ENCODE data around the gene BPIFA1. TPM values are rescaled to one million over a fixed set of nuclear protein-coding genes. Genes with fewer than 3 reads are reported as not detected.

The BPIFA1 gene
- polyA plus RNA-seq (not detected in 2 replicates), polyA minus RNA-seq (not detected in 2 replicates)

GRCh38 chr20:33235696-33236095 lies at the start of gene BPIFA1:
Gene BPIFA1 (plus strand): TSS chr20:33235996. CDS start chr20:33237712, 1,716 bp downstream.
- H3K9ac ChIP-seq (ENCODE audit: low read length), result no peak within 1 kb of the TSS
- no peaks in the 10 kb centered on the region for H3F3A ChIP-seq (ENCODE audit: insufficient read depth, low read length, poor library complexity, severe bottlenecking)
- no peak within 1 kb of the TSS for H3K4me3 ChIP-seq (ENCODE audit: low read length)
- H3K27me3 ChIP-seq (ENCODE audit: insufficient read depth, low read depth, low read length), result no peaks in the 10 kb centered on the region
- no peak within 1 kb of the TSS for H2AFZ ChIP-seq (ENCODE audit: low read depth, low read length)
- no peaks in the 10 kb centered on the region for H4K20me1 ChIP-seq (ENCODE audit: insufficient read depth)
- no peak within 1 kb of the TSS for H3K4me2 ChIP-seq (ENCODE audit: low read length)
- no peaks in the 10 kb centered on the region for H3K79me2 ChIP-seq (replicated peaks; ENCODE audit: insufficient read depth, low read length)
- H3K36me3 ChIP-seq (ENCODE audit: insufficient read depth, low read length), result no peaks in the 10 kb centered on the region
- TF ChIP-seq CTCF (IDR thresholded peaks at IDR 0.05; ENCODE audit: poor library complexity, severe bottlenecking) (no peak), REST (IDR thresholded peaks at IDR 0.05; ENCODE audit: borderline replicate concordance) (no peak), MXI1 (conservative IDR thresholded peaks at IDR 0.05; ENCODE audit: poor library complexity, severe bottlenecking) (no peak), EZH2 (IDR thresholded peaks at IDR 0.05; ENCODE audit: borderline replicate concordance, insufficient read depth, low read length, poor library complexity, severe bottlenecking) (no peak), POLR2AphosphoS5 (IDR thresholded peaks at IDR 0.05) (no peak), SMC3 (conservative IDR thresholded peaks at IDR 0.05; ENCODE audit: poor library complexity) (no peak), EP300 (conservative IDR thresholded peaks at IDR 0.05; ENCODE audit: poor library complexity, severe bottlenecking) (no peak), RAD21 (conservative IDR thresholded peaks at IDR 0.05) (no peak), TAF1 (IDR thresholded peaks at IDR 0.05; ENCODE audit: low read depth) (no peak)
- H3K9me3 ChIP-seq (ENCODE audit: low read length), result no peaks in the 10 kb centered on the region
- no peaks in the 10 kb centered on the region for H3K9me2 ChIP-seq (ENCODE audit: insufficient read depth, low read length)
- H3K27ac ChIP-seq (ENCODE audit: low read length), result no peak within 1 kb of the TSS

GRCh38 chr20:33187491-33187890 lies 48.3 kb upstream of the BPIFA1 start:
- Histone ChIP-seq H3F3A (ENCODE audit: insufficient read depth, low read length, poor library complexity, severe bottlenecking) (no peaks in the 10 kb centered on the region), H3K4me2 (ENCODE audit: low read length) (no peak overlapping the region), H2AFZ (ENCODE audit: low read depth, low read length) (no peak overlapping the region), H4K20me1 (ENCODE audit: insufficient read depth) (no peaks in the 10 kb centered on the region), H3K4me3 (ENCODE audit: low read length) (no peak overlapping the region), H3K9ac (ENCODE audit: low read length) (no peak overlapping the region), H3K36me3 (ENCODE audit: insufficient read depth, low read length) (no peaks in the 10 kb centered on the region), H3K9me3 (ENCODE audit: low read length) (no peaks in the 10 kb centered on the region), H3K79me2 (replicated peaks; ENCODE audit: insufficient read depth, low read length) (no peaks in the 10 kb centered on the region), H3K9me2 (ENCODE audit: insufficient read depth, low read length) (no peaks in the 10 kb centered on the region), H3K27ac (ENCODE audit: low read length) (no peak overlapping the region), H3K27me3 (ENCODE audit: insufficient read depth, low read depth, low read length) (no peaks in the 10 kb centered on the region)
- TF ChIP-seq EZH2 (IDR thresholded peaks at IDR 0.05; ENCODE audit: borderline replicate concordance, insufficient read depth, low read length, poor library complexity, severe bottlenecking), result no peak
- no peak for TF ChIP-seq MXI1 (conservative IDR thresholded peaks at IDR 0.05; ENCODE audit: poor library complexity, severe bottlenecking)
- TF ChIP-seq EP300 (conservative IDR thresholded peaks at IDR 0.05; ENCODE audit: poor library complexity, severe bottlenecking), result no peak
- TF ChIP-seq TAF1 (IDR thresholded peaks at IDR 0.05; ENCODE audit: low read depth), result no peak
- no peak for TF ChIP-seq RAD21 (conservative IDR thresholded peaks at IDR 0.05)
- TF ChIP-seq SMC3 (conservative IDR thresholded peaks at IDR 0.05; ENCODE audit: poor library complexity), result no peak
- TF ChIP-seq POLR2AphosphoS5 (IDR thresholded peaks at IDR 0.05), result no peak
- no peak for TF ChIP-seq CTCF (IDR thresholded peaks at IDR 0.05; ENCODE audit: poor library complexity, severe bottlenecking)
- TF ChIP-seq REST (IDR thresholded peaks at IDR 0.05; ENCODE audit: borderline replicate concordance), result no peak

Data from neural cell (in vitro differentiated cells).